GM19372 (cell line): ENCODE results near the gene DCAF17.
"Not testable (repeated sequence)": the region's sequence is repeated elsewhere in the genome, so short reads cannot be mapped to it uniquely, and the experiment has no call there.

Experiments
- ATAC-seq: cut with Tn5 transposase; IDR thresholded peaks from one replicate; pipeline ENCODE4 v1.9.1; 2021; ENCODE audit warnings: mild to moderate bottlenecking, low read depth, moderate library complexity; ENCODE audit not compliant: unreplicated experiment

Gene DCAF17

GRCh38 chr2:171509945-171510731 lies 76.1 kb downstream of the DCAF17 start:
- peak; percentile 59 for ATAC-seq

DNA sequence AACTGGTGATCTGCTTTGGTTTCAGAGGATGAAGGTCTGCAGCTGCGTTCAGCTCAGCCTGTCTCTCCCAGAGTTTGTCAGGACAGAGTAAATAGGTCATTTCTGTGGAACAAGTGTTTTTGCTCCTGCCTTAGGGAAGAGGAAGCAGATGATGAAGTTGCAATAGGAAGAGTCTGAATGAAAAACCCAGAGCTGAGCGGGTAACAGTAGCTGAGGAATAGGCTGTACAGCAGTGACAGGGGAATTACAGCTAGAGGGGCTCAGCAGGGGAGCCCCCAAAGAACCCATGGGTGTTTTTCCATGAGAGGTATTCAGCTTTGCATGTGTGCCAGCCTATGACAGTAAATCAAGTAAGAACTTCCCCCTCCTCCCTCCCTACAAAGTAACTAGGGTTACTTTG lies 78.0 kb downstream of the DCAF17 start:
- ATAC-seq, result no peak

DNA sequence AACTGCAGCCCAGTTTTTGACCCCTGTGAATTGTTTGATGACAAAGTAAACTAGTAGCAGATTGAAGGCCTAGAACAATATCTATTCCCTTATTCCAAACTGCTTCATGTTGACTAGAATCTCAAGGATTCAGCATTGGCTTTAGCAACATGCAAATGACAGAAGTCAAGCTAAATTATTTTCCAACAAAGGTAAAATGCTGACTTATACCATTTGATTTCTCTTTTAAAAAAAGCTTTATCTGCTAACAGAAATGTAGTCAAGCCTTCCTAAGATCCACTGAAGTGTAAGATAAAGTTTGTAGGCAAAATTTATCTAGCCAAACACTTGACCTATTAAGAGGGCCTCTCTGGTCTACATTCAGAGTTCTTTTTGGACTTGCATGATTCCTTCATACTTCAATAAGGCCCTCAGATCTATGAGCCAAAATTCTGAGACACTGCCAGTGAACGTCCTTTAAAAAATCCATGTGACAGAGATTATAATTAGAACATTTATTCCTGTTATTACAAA lies 78.7 kb downstream of the DCAF17 start:
- no peak for ATAC-seq

DNA sequence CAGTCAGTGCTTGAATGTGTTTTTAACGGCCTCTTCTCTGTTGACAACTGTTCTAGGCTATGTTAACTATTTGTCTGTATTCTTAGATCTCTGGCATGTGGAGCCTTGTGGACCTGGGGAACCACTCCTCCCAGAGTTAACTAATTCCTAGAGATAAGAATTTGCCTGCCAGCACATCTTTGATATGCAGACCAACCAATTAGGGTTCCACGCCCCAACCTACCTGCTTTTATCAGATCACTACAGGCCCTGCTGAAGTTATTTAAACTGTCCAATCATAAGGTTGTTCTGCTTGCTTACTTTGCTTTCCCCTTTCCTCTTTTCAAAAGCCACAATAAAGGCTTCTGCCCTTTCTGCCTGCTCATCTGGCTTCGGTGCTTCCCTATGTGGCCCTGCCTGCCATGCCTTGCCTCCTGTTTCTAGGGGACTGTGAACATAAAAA lies 79.7 kb downstream of the DCAF17 start:
- ATAC-seq, result no peak

DNA sequence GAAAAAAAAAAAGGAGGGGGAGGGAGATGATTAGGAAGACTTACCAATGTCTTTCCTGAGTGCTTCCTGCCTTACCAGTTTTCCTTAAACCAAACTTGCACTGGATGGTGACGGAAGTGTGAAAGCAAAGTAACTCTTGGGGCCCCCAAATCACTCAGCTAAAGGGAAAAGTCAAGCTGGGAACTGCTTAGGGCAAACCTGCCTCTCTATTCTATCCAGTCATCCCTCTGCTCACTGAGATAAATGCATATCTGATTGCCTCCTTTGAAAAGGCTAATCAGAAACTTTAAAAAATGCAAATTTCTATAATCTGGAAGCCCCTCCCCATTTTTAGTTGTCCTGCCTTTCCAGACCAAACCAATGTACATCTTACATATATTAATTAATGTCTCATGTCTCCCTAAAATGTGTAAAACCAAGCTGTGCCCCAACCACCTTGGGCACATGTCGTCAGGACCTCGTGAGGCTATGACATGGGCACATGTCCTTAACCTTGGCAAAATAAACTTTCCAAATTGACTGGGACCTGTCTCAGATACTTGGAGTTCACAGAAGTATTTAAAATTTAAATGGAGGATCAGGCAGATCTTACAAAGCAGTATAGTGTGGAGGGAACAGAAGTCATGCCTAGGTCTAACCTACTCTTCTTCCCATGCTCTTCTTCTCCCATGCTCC lies 81.0 kb downstream of the DCAF17 start:
- no peak for ATAC-seq

DNA sequence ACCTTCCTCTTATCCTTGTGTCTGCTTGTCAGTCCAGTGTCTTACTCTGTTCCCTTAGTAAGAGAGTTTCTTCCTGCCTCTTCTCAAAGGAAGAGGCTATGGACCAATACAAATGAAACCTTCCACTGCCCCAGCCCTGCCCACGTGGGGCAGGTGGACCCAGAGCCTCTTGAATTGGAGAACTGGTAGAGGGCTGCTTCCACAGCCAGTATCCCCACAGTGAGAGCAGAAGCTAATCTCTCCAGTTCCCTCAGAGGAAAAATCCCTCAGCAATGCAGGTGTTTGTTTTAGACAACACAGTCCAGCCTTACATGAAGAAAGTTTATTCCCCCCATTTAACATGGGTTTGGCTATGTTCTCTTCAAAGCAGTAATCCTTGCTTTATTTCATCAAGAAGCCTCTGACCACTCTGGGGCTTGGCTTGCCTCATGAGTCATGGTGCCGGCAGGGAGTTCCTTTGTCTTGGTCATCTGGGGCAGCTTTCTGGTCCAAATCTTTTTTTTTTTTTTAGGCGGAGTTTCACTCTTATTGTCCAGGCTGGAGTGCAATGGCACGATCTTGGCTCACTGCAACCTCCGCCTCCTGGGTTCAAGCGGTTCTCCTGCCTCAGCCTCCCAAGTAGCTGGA lies 81.8 kb downstream of the DCAF17 start:
- ATAC-seq, result no peak

DNA sequence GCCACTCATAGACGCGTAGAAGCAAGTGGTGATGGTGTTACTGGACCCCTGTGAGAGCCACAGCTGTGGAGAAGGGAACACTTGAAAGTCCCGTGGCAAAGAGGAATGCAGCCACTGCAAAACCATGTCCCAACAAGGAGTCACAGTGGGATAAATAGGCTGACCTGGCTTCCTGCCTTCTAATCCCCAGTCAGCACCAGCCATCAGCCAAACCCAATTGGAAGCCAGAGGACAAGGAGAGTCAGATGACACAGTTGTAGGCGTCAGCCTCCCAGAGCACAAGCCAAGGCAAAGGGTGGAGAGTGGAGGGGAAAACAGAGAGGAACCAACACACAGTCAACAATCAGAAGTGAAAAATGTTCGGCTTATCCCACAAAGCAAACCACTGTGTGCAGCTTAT lies 82.8 kb downstream of the DCAF17 start:
- ATAC-seq, result no peak

DNA sequence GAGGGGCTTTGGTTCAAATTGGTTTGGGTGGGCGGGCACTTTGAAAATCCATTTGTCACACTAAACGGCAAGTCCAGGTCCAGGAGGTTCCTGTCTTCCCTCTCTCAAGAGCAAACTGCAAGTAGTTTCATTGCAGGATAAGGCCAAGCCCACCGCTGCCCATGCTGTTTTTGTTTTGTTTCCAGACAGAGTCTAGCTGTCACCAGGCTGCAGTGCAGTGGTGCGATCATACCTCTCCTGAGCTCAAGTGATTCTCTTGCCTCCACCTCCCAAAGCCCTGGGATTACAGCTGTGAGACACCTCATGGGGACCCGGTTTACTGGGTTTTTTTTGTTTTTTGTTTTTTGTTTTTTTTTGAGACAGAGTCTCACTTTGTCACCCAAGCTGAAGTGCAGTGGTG lies 86.4 kb downstream of the DCAF17 start:
- no peak for ATAC-seq

- ATAC-seq, result no peak
Measured at GRCh38 chr2:171521361-171522051, 87.5 kb downstream of the DCAF17 start.

GRCh38 chr2:171522052-171522787 lies 88.2 kb downstream of the DCAF17 start, which contains the start of gene CYBRD1:
Gene CYBRD1 (plus strand): TSS chr2:171522474. CDS start chr2:171522546, 72 bp downstream.
- ATAC-seq, result peak; percentile 57

DNA sequence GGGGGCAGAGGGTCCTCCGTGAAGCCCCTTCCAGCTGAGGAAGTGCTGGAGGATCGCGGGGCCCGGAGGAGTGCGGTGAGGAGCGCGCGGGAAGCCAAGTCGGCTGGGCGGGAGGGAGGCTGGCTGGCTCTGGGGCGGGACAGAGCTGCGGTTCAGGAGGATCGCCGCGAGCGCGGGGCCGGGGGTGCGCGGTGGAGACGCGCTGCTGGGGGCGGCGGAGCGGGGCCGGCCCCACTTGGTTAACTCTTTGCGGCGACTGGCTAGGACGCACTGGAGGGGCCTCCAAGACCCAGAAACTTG lies 88.7 kb downstream of the DCAF17 start:
- peak; percentile 28 for ATAC-seq

DNA sequence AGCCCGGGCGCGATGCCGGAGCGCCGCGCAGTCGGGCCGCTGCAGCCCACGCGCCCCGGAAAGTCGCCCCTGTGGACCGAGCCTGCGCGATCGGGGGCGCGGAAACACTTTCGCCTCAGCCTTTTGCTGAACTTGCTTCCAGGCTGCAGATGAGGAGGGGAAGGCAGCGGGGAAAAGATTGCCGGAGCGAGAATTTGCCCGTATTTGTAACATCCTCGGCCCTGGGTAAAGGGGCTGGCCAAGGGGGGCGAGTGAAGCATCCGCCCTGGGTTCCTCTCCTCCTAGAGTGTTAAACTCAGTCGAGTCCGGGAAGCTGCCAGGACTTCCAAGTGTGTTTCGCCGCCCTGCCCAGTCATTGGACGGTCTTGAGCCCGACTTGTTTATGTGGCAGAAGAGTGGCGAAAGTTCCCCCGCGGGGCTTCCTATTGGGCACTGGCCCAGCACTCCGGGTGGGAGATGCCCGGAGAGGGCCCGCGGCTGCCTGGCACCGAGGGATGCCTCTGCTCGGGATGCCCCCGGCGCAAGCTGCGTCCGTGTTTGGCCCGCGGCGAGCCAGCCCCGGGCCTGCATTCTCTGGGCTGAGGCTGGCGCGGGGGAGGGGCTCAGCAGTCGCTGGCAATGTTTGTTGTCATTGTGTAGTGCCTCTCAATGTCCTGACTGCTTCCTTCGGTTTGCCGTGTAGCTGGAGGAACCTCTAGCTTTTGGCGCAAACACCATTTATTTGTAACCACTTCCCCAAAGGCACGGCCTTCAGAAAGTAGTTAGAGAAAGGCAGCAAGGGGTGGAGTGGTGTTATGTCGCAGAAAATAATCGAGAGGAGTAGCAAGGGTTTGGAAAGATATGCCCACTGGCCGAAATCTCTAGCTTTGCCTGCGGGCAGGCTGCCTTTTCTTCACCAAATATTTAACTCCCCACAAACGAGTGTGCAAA lies 89.3 kb downstream of the DCAF17 start:
- ATAC-seq, result peak; percentile 35

GRCh38 chr2:171524018-171524401 lies 90.0 kb downstream of the DCAF17 start:
- no peak for ATAC-seq

DNA sequence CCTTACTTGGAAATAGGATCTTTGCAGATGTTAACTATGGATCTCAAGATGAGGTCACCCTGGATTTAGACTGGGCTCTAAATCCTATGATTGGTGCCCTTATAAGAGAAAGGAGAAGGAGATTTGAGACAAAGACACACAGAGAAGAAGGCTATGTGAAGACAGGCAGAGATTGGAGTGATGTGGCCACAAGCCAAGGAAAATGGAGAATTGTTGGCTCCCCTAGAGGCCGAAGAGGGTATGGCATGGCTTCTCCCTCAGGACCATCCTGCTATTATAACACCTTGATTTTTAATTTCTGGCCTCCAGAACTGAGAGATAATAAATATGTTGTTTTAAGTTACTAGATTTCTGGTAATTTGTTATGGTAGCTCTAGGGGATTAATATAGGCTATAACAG lies 95.9 kb downstream of the DCAF17 start:
- no peak for ATAC-seq

GRCh38 chr2:171530378-171530777 lies 96.4 kb downstream of the DCAF17 start:
- no peak for ATAC-seq

DNA sequence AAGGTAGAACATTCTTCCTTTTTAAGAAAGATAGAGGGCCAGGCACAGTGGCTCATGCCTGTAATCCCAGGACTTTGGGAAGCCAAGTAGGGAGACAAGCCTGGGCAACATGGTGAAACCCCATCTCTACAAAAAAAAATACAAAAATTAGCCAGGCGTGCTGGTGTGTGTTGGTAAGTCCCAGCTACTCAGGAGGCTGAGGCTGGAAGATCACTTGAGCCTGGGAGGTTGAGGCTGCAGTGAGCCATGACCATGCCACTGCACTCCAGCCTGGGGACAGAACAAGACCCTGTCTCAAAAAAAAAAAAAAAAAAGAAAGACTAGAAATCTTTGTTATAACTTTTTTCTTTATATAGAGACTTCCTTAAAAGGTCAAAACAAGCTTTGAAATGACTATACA lies 96.8 kb downstream of the DCAF17 start:
- ATAC-seq, result not testable (repeated sequence)

GRCh38 chr2:171531291-171531690 lies 97.3 kb downstream of the DCAF17 start:
- ATAC-seq, result no peak

DNA sequence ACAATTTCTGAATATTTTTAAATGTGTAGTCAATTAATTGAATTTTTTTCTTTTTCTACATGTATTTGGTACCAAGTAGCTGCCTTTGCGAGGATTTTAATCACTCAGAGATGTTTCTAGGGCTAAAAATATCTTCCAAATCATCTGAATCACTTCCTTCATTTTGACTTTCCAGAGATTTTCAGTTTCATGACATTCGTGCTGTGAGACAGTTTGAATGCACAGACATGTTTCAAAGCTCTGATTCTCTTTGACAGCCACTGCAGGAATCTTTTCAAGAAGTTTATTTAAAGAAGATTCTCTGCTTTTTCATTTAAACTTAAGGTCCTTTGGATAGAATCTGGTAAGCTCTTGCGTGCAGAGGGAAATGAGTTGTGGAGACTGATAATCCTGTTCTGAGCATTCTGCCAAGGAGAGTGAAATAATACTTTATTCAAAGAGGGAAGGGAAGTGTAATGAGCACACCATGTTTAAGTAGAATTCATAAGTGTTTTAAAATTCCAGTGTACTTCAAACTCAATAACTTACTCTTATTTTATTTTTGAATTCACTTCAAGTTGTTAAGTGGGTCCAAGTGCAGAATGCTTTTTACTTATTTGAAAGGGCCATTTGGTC lies 97.9 kb downstream of the DCAF17 start:
- no peak for ATAC-seq

DNA sequence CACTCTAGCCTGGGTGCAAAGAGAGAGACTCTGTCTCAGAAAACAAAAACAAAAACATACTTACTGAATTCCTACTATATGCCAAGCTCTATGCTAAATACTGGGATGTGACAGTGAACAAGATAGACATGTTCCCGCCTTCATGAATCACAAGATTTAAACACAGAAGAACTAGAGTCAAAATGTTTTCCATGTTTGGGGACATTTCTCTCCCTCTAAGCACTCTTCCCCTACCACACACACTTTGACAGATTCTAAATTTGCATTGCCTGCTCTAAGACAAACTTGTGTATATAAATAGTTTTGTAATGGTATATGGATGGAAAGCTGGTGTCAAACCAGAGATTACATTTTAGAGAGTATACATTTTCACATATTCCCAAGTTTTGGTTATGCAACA lies 99.3 kb downstream of the DCAF17 start:
- ATAC-seq, result no peak
